Activated CD8-positive, alpha-beta T cell treated with anti-CD3 and anti-CD28 coated beads for 36 hours (primary cell): ENCODE measurements around the gene STARD3. TPM values are rescaled to one million over a fixed set of nuclear protein-coding genes. Genes with fewer than 3 reads are reported as not detected.

Experiments used
- ATAC-seq: fragments of 200-7000 bp; cut with Tn5 transposase; one replicate; pipeline ENCODE4 v1.10.0; 2021; ENCODE audit warnings: mild to moderate bottlenecking, moderate library complexity
- CTCF ChIA-PET: fragments of 350-600 bp; sonication (Branson Sonifier 250); formaldehyde crosslinking; loops from one replicate; lab custom pipeline; 2021; ENCODE audit warnings: antibody characterized with exemption; lab: Charles Lee
- POLR2A ChIA-PET: fragments of 350-600 bp; sonication (Branson Sonifier 250); formaldehyde crosslinking; loops from one replicate; lab custom pipeline; 2021; ENCODE audit warnings: antibody characterized with exemption; lab: Charles Lee
- DNase-seq: peaks from one replicate; pipeline ENCODE4 v3.0.0-alpha.2; 2020
- H3K27ac Mint-ChIP-seq: one replicate; pipeline ENCODE4 v1.8.0; 2021; ENCODE audit warnings: mild to moderate bottlenecking, mixed read lengths
- H3K27me3 Mint-ChIP-seq: one replicate; pipeline ENCODE4 v1.8.0; 2021; ENCODE audit warnings: mixed read lengths
- H3K36me3 Mint-ChIP-seq: one replicate; pipeline ENCODE4 v1.8.0; 2021; ENCODE audit warnings: low read depth, mixed read lengths
- H3K4me1 Mint-ChIP-seq: one replicate; pipeline ENCODE4 v1.8.0; 2021; ENCODE audit warnings: low read depth, mixed read lengths
- H3K4me3 Mint-ChIP-seq: one replicate; pipeline ENCODE4 v1.8.0; 2021; ENCODE audit warnings: mild to moderate bottlenecking, moderate library complexity, mixed read lengths
- H3K9me3 Mint-ChIP-seq: one replicate; pipeline ENCODE4 v1.8.0; 2021; ENCODE audit warnings: mixed read lengths
- CTCF ChIP-seq: fragments of 200-600 bp; IDR thresholded peaks from one replicate; pipeline ENCODE4 v1.8.0; 2022; ENCODE audit warnings: antibody characterized with exemption, mild to moderate bottlenecking
- intact Hi-C: fragments of 100-400 bp; cut with micrococcal nuclease; formaldehyde crosslinking; loops from one replicate; pipeline ENCODE4 v1.10.0; 2022
- total RNA-seq, 2 experiments: library from RNA; stranded (reverse); gene quantifications; one replicate each; pipeline ENCODE4 v1.2.3, GENCODE V29; 2021

The STARD3 gene
- total RNA-seq, 2 experiments from 2014 or later = 48.7 to 50.3 TPM

- no peak for TF ChIP-seq CTCF
- H3K4me1 Mint-ChIP-seq = peaks cover 21% of the 10 kb centered on the region
- no peaks in the 10 kb centered on the region for H3K36me3 Mint-ChIP-seq
- H3K27me3 Mint-ChIP-seq = peaks cover 87% of the 10 kb centered on the region
- no peak for ATAC-seq
- ChIA-PET CTCF (interaction anchor here (1.0 kb wide), 1 partner anchor 22 kb away, joined by 3 read pairs; no protein-coding TSS in a partner anchor), POLR2A (no interaction called here)
- no peak overlapping the region for H3K4me3 Mint-ChIP-seq
- no peaks in the 10 kb centered on the region for H3K9me3 Mint-ChIP-seq
- no peak overlapping the region for H3K27ac Mint-ChIP-seq
- intact Hi-C loops = no loop called here
- DNase-seq = no peak
Observed at GRCh38 chr17:39598630-39599003, 38.3 kb upstream of the STARD3 start.

GRCh38 chr17:39599004-39599664 is 37.8 kb upstream of the STARD3 start:
- Mint-ChIP-seq H3K27ac (no peak overlapping the region), H3K27me3 (peaks cover 87% of the 10 kb centered on the region), H3K4me1 (peaks cover 23% of the 10 kb centered on the region), H3K9me3 (no peaks in the 10 kb centered on the region), H3K36me3 (no peaks in the 10 kb centered on the region), H3K4me3 (no peak overlapping the region)
- intact Hi-C loops = no loop called here
- no peak for ATAC-seq
- DNase-seq = no peak
- TF ChIP-seq CTCF = no peak
- ChIA-PET POLR2A (no interaction called here), CTCF (interaction anchor here (1.0 to 3.5 kb wide), 2 partner anchors 22 to 23 kb away, joined by 3 to 19 read pairs; no protein-coding TSS in a partner anchor)

GRCh38 chr17:39599665-39600231 is 37.2 kb upstream of the STARD3 start:
- no peak for DNase-seq
- no peak overlapping the region for H3K4me3 Mint-ChIP-seq
- POLR2A ChIA-PET = no interaction called here
- H3K27me3 Mint-ChIP-seq = peaks cover 86% of the 10 kb centered on the region
- CTCF ChIA-PET = interaction anchor here (0.8 to 3.5 kb wide), 2 partner anchors 22 to 34 kb away, joined by 3 to 19 read pairs; no protein-coding TSS in a partner anchor
- H3K4me1 Mint-ChIP-seq = peaks cover 23% of the 10 kb centered on the region
- TF ChIP-seq CTCF = no peak
- no peak for ATAC-seq
- H3K27ac Mint-ChIP-seq = no peak overlapping the region
- H3K36me3 Mint-ChIP-seq = no peaks in the 10 kb centered on the region
- no peaks in the 10 kb centered on the region for H3K9me3 Mint-ChIP-seq
- intact Hi-C loops = no loop called here

- no peaks in the 10 kb centered on the region for H3K36me3 Mint-ChIP-seq
- H3K27ac Mint-ChIP-seq = no peak overlapping the region
- no peaks in the 10 kb centered on the region for H3K9me3 Mint-ChIP-seq
- no peak overlapping the region for H3K4me3 Mint-ChIP-seq
- ATAC-seq = no peak
- CTCF ChIA-PET = interaction anchor here (0.8 to 3.5 kb wide), 4 partner anchors 22 to 53 kb away, joined by 3 to 19 read pairs (median 5); no protein-coding TSS in a partner anchor
- intact Hi-C loops = no loop called here
- no peak for DNase-seq
- H3K27me3 Mint-ChIP-seq = peaks cover 86% of the 10 kb centered on the region
- peaks cover 25% of the 10 kb centered on the region for H3K4me1 Mint-ChIP-seq
- TF ChIP-seq CTCF = no peak
- POLR2A ChIA-PET = no interaction called here
Observed at GRCh38 chr17:39600288-39600996, 36.5 kb upstream of the STARD3 start.
